ENCODE data around the gene ARHGAP40. TPM values are rescaled to one million over a fixed set of nuclear protein-coding genes. Genes with fewer than 3 reads are reported as not detected.

The ARHGAP40 gene
- total RNA-seq (ENCODE audit: low replicate concordance): not detected in 2 replicates

GRCh38 chr20:38601216-38602184 lies at the start of gene ARHGAP40:
Gene ARHGAP40, plus strand, starts transcription at chr20:38601809.

GRCh38 chr20:38581013-38581412 lies 20.6 kb upstream of the ARHGAP40 start, which contains the start of gene ADIG:
Gene ADIG, plus strand, starts transcription at chr20:38581197. Its CDS starts 54 bp downstream, at chr20:38581251.

Other genes with a start within 250 kb of the ARHGAP40 start
- 2.5 and 5.1 TPM in 2 replicates for gene SNHG17, start 166.5 kb upstream of the ARHGAP40 start, total RNA-seq (ENCODE audit: low replicate concordance)
- 18.3 and 18.9 TPM in 2 replicates for gene RALGAPB, start 129.0 kb upstream of the ARHGAP40 start, total RNA-seq (ENCODE audit: low replicate concordance)
- not detected in 2 replicates for gene ADIG, start 20.6 kb upstream of the ARHGAP40 start, total RNA-seq (ENCODE audit: low replicate concordance)
- not detected in 2 replicates for gene SLC32A1, start 122.7 kb downstream of the ARHGAP40 start, total RNA-seq (ENCODE audit: low replicate concordance)
- gene ACTR5, start 146.7 kb downstream of the ARHGAP40 start, total RNA-seq (ENCODE audit: low replicate concordance): 3.4 and 4.8 TPM in 2 replicates
- gene PPP1R16B, start 203.9 kb downstream of the ARHGAP40 start, total RNA-seq (ENCODE audit: low replicate concordance): 0.12 and 0.23 TPM in 2 replicates

Data from smooth muscle cell of the coronary artery (primary cell).